NT2/D1 (cell line): ENCODE measurements around the gene CCDC149.

Source experiments
- YY1 ChIP-seq: IDR thresholded peaks from 2 replicates; pipeline ENCODE4 v1.6.1; 2011; ENCODE audit not compliant: insufficient read length, insufficient read depth
- ZNF274 ChIP-seq: IDR thresholded peaks from 2 replicates; pipeline ENCODE4 v1.6.1; 2011; ENCODE audit warnings: mild to moderate bottlenecking, low read depth, low read length

- TF ChIP-seq YY1 (no peak), ZNF274 (no peak)
These were observed 148.5 kb downstream of the CCDC149 start for GRCh38 chr4:24764345-24764744.
